ENCODE measurements around the gene SAPCD1. TPM values are rescaled to one million over a fixed set of nuclear protein-coding genes. Genes with fewer than 3 reads are reported as not detected.

SAPCD1 gene
- total RNA-seq, 1 experiment from 2014 or later, result 13.7 TPM

DNA sequence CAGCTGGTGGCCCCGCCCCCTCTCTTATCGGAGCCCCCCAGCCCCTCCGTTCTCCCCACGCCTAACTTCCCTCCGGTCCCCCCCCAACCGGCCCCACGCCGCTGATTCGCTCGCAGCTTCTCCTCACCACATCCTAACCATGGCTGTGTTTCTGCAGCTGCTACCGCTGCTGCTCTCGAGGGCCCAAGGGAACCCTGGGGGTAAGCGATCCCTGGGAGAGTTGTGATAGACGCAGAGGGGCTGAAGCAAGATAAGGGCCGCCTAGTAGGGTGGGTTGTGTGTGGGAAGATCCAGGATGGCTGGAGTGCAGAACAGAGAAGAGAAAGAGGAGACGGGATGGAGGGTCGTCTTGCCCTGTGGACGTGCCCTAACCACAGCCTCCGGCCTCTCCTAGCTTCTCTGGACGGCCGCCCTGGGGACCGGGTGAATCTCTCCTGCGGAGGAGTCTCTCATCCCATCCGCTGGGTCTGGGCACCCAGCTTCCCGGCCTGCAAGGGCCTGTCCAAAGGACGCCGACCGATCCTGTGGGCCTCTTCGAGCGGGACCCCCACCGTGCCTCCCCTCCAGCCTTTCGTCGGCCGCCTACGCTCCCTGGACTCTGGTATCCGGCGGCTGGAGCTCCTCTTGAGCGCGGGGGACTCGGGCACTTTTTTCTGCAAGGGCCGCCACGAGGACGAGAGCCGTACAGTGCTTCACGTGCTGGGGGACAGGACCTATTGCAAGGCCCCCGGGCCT is 39.0 kb upstream of the SAPCD1 start, which contains the start of gene MPIG6B (continued):
- TF ChIP-seq PRDM15 (CRISPR knock-in tag; IDR thresholded peaks at IDR 0.05), result no peak

GRCh38 chr6:31723980-31724691 is 38.3 kb upstream of the SAPCD1 start:
- no peaks in the 10 kb centered on the region for H3K9me3 Mint-ChIP-seq
- H3K27ac Mint-ChIP-seq, result no peak overlapping the region
- H3K4me1 Mint-ChIP-seq, result peaks cover 7% of the 10 kb centered on the region
- CTCF ChIA-PET, result interaction anchor here (0.6 to 3.0 kb wide), 8 partner anchors 10 to 72 kb away, joined by 3 to 16 read pairs (median 4); partner anchors contain the start of genes ABHD16A, CLIC1 and VARS1
- peaks cover 4% of the 10 kb centered on the region; the same call in 1 of the 2 replicates for H3K27me3 Mint-ChIP-seq (ENCODE audit: low read depth)
- H3K36me3 Mint-ChIP-seq, result peaks cover 9% of the 10 kb centered on the region
- DNase-seq (ENCODE audit: low spot score), result no peak
- TF ChIP-seq ZNF121 (CRISPR knock-in tag; IDR thresholded peaks at IDR 0.05) (no peak), ETV6 (CRISPR knock-in tag; IDR thresholded peaks at IDR 0.05) (no peak), FOXJ3 (CRISPR knock-in tag; IDR thresholded peaks at IDR 0.05; ENCODE audit: borderline replicate concordance) (no peak), TCF7 (CRISPR knock-in tag; IDR thresholded peaks at IDR 0.05; ENCODE audit: low read depth) (no peak), MLX (CRISPR knock-in tag; IDR thresholded peaks at IDR 0.05) (no peak), FOXK1 (CRISPR knock-in tag; IDR thresholded peaks at IDR 0.05) (no peak), ZBTB21 (CRISPR knock-in tag; IDR thresholded peaks at IDR 0.05; ENCODE audit: borderline replicate concordance) (no peak), ELF4 (CRISPR knock-in tag; IDR thresholded peaks at IDR 0.05; ENCODE audit: low read depth) (no peak), NR2C2 (CRISPR knock-in tag; IDR thresholded peaks at IDR 0.05) (no peak), SMAD3 (CRISPR knock-in tag; IDR thresholded peaks at IDR 0.05; ENCODE audit: borderline replicate concordance) (no peak), KAT7 (CRISPR knock-in tag; IDR thresholded peaks at IDR 0.05; ENCODE audit: borderline replicate concordance) (no peak), JUN (CRISPR knock-in tag; IDR thresholded peaks at IDR 0.05) (no peak), ZNF396 (CRISPR knock-in tag; IDR thresholded peaks at IDR 0.05; ENCODE audit: borderline replicate concordance) (no peak), E2F1 (CRISPR knock-in tag; IDR thresholded peaks at IDR 0.05) (no peak), FOXP4 (CRISPR knock-in tag; IDR thresholded peaks at IDR 0.05) (no peak), MAX (CRISPR knock-in tag; IDR thresholded peaks at IDR 0.05) (no peak), ESRRA (CRISPR knock-in tag; IDR thresholded peaks at IDR 0.05; ENCODE audit: borderline replicate concordance) (no peak)
- TF ChIP-seq, protein P1, sequence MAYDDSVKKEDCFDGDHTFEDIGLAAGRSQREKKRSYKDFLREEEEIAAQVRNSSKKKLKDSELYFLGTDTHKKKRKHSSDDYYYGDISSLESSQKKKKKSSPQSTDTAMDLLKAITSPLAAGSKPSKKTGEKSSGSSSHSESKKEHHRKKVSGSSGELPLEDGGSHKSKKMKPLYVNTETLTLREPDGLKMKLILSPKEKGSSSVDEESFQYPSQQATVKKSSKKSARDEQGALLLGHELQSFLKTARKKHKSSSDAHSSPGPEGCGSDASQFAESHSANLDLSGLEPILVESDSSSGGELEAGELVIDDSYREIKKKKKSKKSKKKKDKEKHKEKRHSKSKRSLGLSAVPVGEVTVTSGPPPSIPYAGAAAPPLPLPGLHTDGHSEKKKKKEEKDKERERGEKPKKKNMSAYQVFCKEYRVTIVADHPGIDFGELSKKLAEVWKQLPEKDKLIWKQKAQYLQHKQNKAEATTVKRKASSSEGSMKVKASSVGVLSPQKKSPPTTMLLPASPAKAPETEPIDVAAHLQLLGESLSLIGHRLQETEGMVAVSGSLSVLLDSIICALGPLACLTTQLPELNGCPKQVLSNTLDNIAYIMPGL (CRISPR knock-in tag; IDR thresholded peaks at IDR 0.05), result no peak
- no peak overlapping the region for H3K4me3 Mint-ChIP-seq
- ATAC-seq, result no peak; the same call in 1 of the 2 replicates
- POLR2A ChIA-PET, result interaction anchor here (0.7 kb wide), 1 partner anchor 91 kb away, joined by 3 read pairs; no protein-coding TSS in a partner anchor
